KMS-11 (cell line): ENCODE measurements around the gene TREML2.

Experiments
- H2AFZ ChIP-seq: fragments of 200-600 bp; sonication (generic); 2 replicates; pipeline ENCODE4 v1.6.1; 2016; ENCODE audit warnings: antibody characterized with exemption, mixed run types, low read depth
- H3K27ac ChIP-seq: fragments of 200-600 bp; sonication (generic); 2 replicates; pipeline ENCODE4 v1.6.1; 2016; ENCODE audit warnings: mild to moderate bottlenecking, mixed run types
- H3K27me3 ChIP-seq: fragments of 200-600 bp; sonication (generic); 2 replicates; pipeline ENCODE4 v1.6.1; 2017; ENCODE audit warnings: mild to moderate bottlenecking, low read depth, mixed run types, moderate library complexity; ENCODE audit not compliant: insufficient read depth
- H3K36me3 ChIP-seq: fragments of 200-600 bp; sonication (generic); 2 replicates; pipeline ENCODE4 v1.6.1; 2017; ENCODE audit warnings: mild to moderate bottlenecking, mixed run types; ENCODE audit not compliant: insufficient read depth
- H3K4me1 ChIP-seq: fragments of 200-600 bp; sonication (generic); 2 replicates; pipeline ENCODE4 v1.6.1; 2016; ENCODE audit warnings: mild to moderate bottlenecking, low read depth, mixed run types; ENCODE audit not compliant: poor library complexity, severe bottlenecking
- H3K4me2 ChIP-seq: fragments of 200-600 bp; sonication (generic); 2 replicates; pipeline ENCODE4 v1.7.0; 2016; ENCODE audit warnings: mild to moderate bottlenecking, mixed run types
- H3K4me3 ChIP-seq: fragments of 200-600 bp; sonication (generic); IDR thresholded peaks from 2 replicates; pipeline ENCODE4 v1.6.1; 2017; ENCODE audit warnings: low read depth, low read length, mixed read lengths; ENCODE audit not compliant: insufficient read depth
- H3K79me2 ChIP-seq: fragments of 200-600 bp; sonication (generic); 2 replicates; pipeline ENCODE4 v1.6.1; 2016; ENCODE audit warnings: low read depth, mixed run types; ENCODE audit not compliant: insufficient read depth
- H3K9ac ChIP-seq: fragments of 200-600 bp; sonication (generic); 2 replicates; pipeline ENCODE4 v1.6.1; 2016; ENCODE audit warnings: mild to moderate bottlenecking, mixed run types
- H4K20me1 ChIP-seq: fragments of 200-600 bp; sonication (generic); 2 replicates; pipeline ENCODE4 v1.6.1; 2016; ENCODE audit warnings: mild to moderate bottlenecking, mixed run types; ENCODE audit not compliant: insufficient read depth
- TF ChIP-seq, protein P1 (sequence below): fragments of 200-600 bp; sonication (generic); conservative IDR thresholded peaks from 2 replicates; pipeline ENCODE4 v1.6.1; 2017; ENCODE audit warnings: low read depth, mild to moderate bottlenecking, antibody characterized with exemption, low read length, moderate library complexity, mixed read lengths

TREML2 gene

GRCh38 chr6:41157323-41157722 is 43.6 kb downstream of the TREML2 start:
- TF ChIP-seq, protein P1, sequence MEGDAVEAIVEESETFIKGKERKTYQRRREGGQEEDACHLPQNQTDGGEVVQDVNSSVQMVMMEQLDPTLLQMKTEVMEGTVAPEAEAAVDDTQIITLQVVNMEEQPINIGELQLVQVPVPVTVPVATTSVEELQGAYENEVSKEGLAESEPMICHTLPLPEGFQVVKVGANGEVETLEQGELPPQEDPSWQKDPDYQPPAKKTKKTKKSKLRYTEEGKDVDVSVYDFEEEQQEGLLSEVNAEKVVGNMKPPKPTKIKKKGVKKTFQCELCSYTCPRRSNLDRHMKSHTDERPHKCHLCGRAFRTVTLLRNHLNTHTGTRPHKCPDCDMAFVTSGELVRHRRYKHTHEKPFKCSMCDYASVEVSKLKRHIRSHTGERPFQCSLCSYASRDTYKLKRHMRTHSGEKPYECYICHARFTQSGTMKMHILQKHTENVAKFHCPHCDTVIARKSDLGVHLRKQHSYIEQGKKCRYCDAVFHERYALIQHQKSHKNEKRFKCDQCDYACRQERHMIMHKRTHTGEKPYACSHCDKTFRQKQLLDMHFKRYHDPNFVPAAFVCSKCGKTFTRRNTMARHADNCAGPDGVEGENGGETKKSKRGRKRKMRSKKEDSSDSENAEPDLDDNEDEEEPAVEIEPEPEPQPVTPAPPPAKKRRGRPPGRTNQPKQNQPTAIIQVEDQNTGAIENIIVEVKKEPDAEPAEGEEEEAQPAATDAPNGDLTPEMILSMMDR, result no peak
- Histone ChIP-seq H3K4me3 (no peak overlapping the region), H3K9ac (no peak overlapping the region), H3K4me1 (no peaks in the 10 kb centered on the region), H3K4me2 (no peak overlapping the region), H2AFZ (no peak overlapping the region), H4K20me1 (no peaks in the 10 kb centered on the region), H3K27ac (no peak overlapping the region), H3K27me3 (no peaks in the 10 kb centered on the region), H3K79me2 (no peaks in the 10 kb centered on the region), H3K36me3 (no peaks in the 10 kb centered on the region)

- Histone ChIP-seq H3K27ac (no peak overlapping the region), H3K79me2 (no peaks in the 10 kb centered on the region), H4K20me1 (no peaks in the 10 kb centered on the region), H3K27me3 (no peaks in the 10 kb centered on the region), H3K36me3 (no peaks in the 10 kb centered on the region), H3K4me2 (no peak overlapping the region), H3K4me3 (no peak overlapping the region), H3K4me1 (no peaks in the 10 kb centered on the region), H2AFZ (no peak overlapping the region), H3K9ac (no peak overlapping the region)
- TF ChIP-seq, protein P1, result no peak
Measured at GRCh38 chr6:41156771-41157170, 44.2 kb downstream of the TREML2 start.

- no peak overlapping the region for H3K4me3 ChIP-seq
- no peak overlapping the region for H3K27ac ChIP-seq
- H3K9ac ChIP-seq, result no peak overlapping the region
- H4K20me1 ChIP-seq, result no peaks in the 10 kb centered on the region
- H3K4me2 ChIP-seq, result no peak overlapping the region
- H3K4me1 ChIP-seq, result no peaks in the 10 kb centered on the region
- no peaks in the 10 kb centered on the region for H3K79me2 ChIP-seq
- TF ChIP-seq, protein P1, result no peak
- no peaks in the 10 kb centered on the region for H3K27me3 ChIP-seq
- no peak overlapping the region for H2AFZ ChIP-seq
- no peaks in the 10 kb centered on the region for H3K36me3 ChIP-seq
Measured at GRCh38 chr6:41156001-41156400, 44.9 kb downstream of the TREML2 start.

GRCh38 chr6:41155132-41155805 is 45.7 kb downstream of the TREML2 start:
- H2AFZ ChIP-seq, result no peak overlapping the region
- no peaks in the 10 kb centered on the region for H3K27me3 ChIP-seq
- no peaks in the 10 kb centered on the region for H3K36me3 ChIP-seq
- no peaks in the 10 kb centered on the region for H3K4me1 ChIP-seq
- no peaks in the 10 kb centered on the region for H3K79me2 ChIP-seq
- H4K20me1 ChIP-seq, result no peaks in the 10 kb centered on the region
- TF ChIP-seq, protein P1, result no peak
- no peak overlapping the region for H3K4me3 ChIP-seq
- H3K27ac ChIP-seq, result no peak overlapping the region
- H3K9ac ChIP-seq, result no peak overlapping the region
- H3K4me2 ChIP-seq, result no peak overlapping the region
